HG03175 (cell line): ENCODE results near the gene ZNF774.
"Not testable (repeated sequence)": the region's sequence is repeated elsewhere in the genome, so short reads cannot be mapped to it uniquely, and the experiment has no call there.

Source experiments
- ATAC-seq: cut with Tn5 transposase; IDR thresholded peaks from one replicate; pipeline ENCODE4 v1.9.1; 2021; ENCODE audit warnings: mild to moderate bottlenecking, moderate library complexity; ENCODE audit not compliant: unreplicated experiment

ZNF774 gene

DNA sequence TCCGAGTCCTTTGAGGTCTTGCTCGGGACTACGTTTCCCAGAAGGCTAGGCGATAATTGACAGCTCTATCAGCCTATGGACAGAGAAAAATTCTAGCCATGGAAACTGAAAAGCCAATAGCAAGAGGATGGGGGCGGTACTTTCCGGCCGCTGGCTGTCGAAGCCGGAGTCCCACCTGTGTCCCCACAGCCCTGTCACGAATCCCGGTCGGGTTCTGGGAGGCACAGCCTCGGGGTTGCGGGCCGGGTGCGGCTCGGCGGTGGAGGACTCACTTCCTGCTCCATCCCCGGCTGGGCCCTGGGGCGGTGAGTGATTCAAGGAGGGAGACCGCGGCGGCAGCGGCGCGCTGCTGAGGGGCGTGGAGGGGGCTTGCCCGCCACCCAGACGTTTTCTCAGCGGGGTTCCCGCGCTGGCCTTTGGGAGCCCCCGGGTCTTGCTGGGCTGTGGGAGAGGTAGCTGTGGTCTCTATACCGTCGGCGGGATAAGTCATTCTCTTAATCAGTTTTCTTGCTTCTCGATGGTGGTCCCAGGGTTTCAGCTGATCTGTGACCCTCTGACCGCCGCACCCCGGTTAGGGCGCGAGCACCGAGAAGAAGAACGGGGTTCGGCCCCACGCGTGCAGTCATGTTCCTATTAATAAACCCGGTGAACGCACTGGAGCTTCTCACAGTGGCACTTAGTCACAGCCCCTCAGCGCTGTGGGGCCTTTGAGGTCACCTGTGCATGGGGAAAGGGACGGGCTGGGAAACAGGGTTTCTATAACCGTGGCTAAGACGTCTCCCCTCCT, at the start of gene ZNF774:
TSS of gene ZNF774 (plus strand) at position 178 of the 787 bp plus-strand sequence. CDS start 2,377 bp downstream, outside the sequence.
- peak; percentile 99 for ATAC-seq

DNA sequence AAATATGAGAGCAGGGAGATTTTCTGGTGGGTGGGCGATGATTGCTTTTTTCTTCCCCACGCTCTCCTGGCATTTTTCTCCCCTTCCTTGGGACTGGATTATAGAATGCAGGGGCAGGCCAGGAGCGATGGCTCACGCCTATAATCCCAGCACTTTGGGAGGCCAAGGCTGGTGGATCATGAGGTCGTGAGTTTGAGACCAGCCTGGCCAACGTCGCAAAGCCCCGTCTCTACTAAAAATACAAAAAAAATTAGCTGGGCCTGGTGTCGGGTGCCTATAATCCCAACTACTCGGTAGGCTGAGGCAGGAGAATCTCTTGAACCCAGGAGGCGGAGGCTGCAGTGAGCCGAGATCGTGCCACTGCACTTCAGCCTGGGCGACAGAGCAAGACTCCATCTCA, 46.7 kb upstream of the ZNF774 start:
- not testable (repeated sequence) for ATAC-seq

- no peak for ATAC-seq
These were observed 46.2 kb upstream of the ZNF774 start for GRCh38 chr15:90305932-90306331.

GRCh38 chr15:90306560-90306959, 45.5 kb upstream of the ZNF774 start:
- ATAC-seq, result peak; percentile 71

- no peak for ATAC-seq
These were observed 44.4 kb upstream of the ZNF774 start for GRCh38 chr15:90307661-90308060.

GRCh38 chr15:90309020-90309419, 43.1 kb upstream of the ZNF774 start:
- no peak for ATAC-seq

DNA sequence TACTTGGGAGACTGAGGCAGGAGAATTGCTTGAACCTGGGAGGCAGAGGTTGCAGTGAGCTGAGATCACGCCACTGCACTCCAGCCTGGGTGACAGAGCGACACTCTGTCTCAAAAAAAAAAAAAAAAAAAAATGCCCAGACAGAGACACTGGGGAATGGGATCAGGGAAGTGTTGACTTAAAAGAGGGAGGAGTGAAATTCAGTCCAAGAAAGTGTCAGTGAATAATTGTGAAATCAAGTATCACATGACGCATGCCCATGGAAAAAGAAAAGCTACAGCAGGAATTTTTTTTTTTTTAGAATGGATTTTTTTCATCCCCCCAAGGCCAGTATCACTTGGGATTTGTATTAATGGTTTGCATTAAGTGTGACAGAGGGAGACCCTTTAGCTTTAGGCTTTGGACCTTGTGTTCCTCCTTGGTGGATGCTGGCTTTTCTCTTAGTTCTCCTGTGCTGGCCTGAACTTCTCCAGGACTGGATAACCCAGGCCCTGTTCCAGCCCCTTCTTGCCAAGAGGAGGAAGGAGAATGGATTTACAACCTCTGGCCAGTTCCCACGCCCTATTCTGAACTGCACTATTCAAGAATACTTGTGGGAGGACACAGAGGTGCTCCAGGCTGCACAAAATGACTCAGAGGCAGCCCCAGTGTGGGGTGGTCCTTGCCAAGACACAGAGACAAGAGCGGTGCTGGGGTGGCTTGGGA, 36.7 kb upstream of the ZNF774 start:
- ATAC-seq, result no peak

GRCh38 chr15:90316139-90316538, 35.9 kb upstream of the ZNF774 start:
- ATAC-seq, result no peak

GRCh38 chr15:90318591-90318990, 33.5 kb upstream of the ZNF774 start:
- ATAC-seq, result no peak

DNA sequence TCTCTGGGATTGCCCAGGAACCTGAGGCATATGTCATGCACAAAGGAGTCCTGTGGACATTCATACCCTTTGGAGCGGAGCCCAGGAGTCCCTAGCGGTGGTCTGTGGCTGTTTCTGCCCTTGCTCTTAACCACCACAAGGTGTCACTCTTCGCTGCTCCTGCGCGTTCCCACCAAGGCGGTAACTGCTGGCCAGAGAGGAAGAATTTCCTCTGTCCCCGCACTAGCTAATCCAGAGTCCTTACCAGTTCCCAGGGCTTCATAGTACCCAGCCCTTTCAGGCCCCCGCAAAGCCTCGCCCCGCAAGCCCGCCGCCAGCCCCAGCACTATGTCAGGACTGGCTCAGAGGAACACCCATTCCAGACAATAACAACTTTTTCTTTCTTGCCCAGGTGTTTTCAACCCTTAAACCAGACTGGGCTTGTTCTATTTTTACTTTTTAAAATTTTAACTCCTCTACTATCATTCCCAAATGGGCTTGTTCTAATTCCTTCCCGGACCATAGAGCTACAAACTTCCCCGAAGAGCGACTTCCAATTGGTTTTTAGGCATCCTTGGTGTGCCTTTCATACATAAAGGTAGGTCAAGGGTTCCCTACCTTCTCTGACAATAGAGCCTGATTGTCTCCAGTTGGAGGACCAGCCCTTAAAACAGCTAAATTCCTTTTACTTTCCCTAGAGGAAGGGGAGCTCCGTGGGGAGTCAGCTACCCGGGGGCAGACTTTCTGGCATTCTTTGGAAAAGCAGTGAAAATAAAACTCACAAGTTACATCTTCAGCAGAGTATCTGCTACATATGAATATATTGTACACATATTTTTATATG, 31.8 kb upstream of the ZNF774 start:
- ATAC-seq, result peak; percentile 86

GRCh38 chr15:90320885-90321278, 31.2 kb upstream of the ZNF774 start:
- no peak for ATAC-seq

- no peak for ATAC-seq
These were observed 29.5 kb upstream of the ZNF774 start for GRCh38 chr15:90322538-90322937.

DNA sequence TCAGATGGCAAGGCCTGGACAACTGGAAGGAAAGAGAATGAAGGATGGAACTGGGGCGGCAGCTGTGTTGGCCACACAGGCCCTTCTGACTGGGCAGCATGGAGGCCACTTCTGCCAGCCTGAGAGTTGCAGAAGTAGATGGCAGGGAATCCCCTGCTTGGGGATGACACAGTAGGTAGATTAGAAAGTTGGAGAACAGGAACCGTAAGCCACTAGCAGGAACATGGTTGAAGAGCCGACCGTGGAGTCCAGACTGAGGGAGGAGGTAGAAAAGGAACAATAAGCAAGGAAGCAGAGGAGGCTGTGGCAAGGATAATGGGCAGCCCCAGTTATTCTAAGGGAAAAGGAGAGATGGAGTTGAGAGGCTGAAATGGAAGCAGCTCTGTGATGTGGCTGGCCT, 26.4 kb upstream of the ZNF774 start:
- ATAC-seq, result no peak

- ATAC-seq, result no peak
These were observed 25.6 kb upstream of the ZNF774 start for GRCh38 chr15:90326441-90326840.

- ATAC-seq, result no peak
These were observed 24.8 kb upstream of the ZNF774 start for GRCh38 chr15:90327311-90327710.

DNA sequence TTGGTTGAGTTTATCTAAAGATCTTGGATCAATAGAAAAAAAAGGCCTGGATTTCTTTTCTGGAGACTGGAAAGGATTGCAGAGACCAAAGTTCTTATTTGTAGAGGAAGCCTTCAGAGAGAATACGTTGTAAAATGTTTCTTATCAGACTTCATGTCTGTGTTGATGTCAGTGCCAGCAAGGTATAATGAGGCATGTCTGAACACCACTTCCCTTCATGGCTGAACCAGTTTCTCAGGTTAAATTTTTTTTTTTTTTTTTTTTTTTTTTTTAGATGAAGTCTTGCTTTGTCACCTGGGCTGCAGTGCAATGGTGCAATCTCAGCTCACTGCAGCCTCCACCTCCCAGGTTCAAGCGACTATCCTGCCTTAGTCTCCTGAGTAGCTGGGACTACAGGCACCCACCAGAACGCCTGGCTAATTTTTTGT, 17.8 kb upstream of the ZNF774 start:
- ATAC-seq, result no peak

- ATAC-seq, result no peak
These were observed 15.4 kb upstream of the ZNF774 start for GRCh38 chr15:90336705-90337141.

GRCh38 chr15:90337256-90337655, 14.8 kb upstream of the ZNF774 start:
- no peak for ATAC-seq

DNA sequence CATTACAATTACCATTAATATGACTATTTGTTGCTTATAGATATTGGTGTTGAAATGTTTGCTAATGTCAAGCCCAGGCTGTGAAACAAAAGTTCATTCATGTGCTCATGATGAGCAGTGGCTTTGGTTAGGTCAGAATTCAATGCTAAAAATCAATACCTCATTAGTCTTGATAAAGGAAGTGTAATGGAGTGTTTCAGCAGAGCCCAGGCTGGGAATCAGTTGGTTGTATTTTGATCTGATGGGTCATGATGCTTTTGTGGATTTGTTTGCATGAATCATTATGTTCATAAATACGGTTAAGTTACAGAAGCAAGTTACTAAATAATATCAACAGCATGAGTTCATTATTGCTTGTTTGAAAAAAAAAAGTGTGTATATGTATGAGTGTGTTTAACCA, 13.6 kb upstream of the ZNF774 start:
- no peak for ATAC-seq

- no peak for ATAC-seq
These were observed 11.7 kb upstream of the ZNF774 start for GRCh38 chr15:90340345-90340744.

GRCh38 chr15:90343302-90343790, 8.7 kb upstream of the ZNF774 start:
- ATAC-seq, result no peak
